ENCODE measurements around the gene TMEM8B.

- no peak for TF ChIP-seq CTCF (IDR thresholded peaks at IDR 0.05; ENCODE audit: low read depth, low read length, poor library complexity, severe bottlenecking)
- no peak for TF ChIP-seq EZH2phosphoT487 (IDR thresholded peaks at IDR 0.05; ENCODE audit: borderline replicate concordance, low read length)
Observed at GRCh38 chr9:35806101-35806500, 22.9 kb upstream of the TMEM8B start.

Data from DOHH2 (cell line).